ENCODE measurements around the gene ALOX12.

DNA sequence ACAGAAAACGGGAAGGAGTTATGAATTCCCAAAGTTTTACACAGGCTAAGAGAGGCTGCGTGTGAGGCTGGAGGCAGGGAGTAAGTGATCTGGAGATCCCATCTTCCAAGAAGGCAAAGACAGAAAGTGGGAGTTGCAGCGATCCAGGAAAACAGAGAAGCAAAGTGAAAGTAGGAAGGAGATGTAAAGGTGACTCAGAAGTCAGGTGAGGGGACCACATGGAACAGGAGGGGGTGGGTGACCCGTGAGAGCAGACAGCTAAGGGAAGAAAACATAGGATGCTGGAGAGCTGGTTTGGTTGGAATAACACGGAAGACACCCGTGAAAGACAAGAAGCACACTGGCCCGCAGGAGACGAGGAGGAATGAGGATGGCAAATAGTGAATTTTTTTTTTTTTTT, 1.3 kb downstream of the ALOX12 start:
- no peak for TF ChIP-seq POLR2AphosphoS5 (IDR thresholded peaks at IDR 0.05; ENCODE audit: low read depth, low read length)
- no peak for TF ChIP-seq POLR2A (IDR thresholded peaks at IDR 0.05; ENCODE audit: low read depth, low read length)
- no peak for TF ChIP-seq SPI1 (IDR thresholded peaks at IDR 0.05; ENCODE audit: low read depth, low read length)
